OCI-LY7 (cell line): ENCODE results near the gene PIGQ.

Experiments
- CTCF ChIP-seq: fragments of 200-600 bp; sonication (generic); conservative IDR thresholded peaks from 2 replicates; pipeline ENCODE4 v1.5.1; 2014; ENCODE audit warnings: mild to moderate bottlenecking, antibody characterized with exemption, low read length, moderate library complexity, mixed read lengths
- EZH2phosphoT487 ChIP-seq: fragments of 200-600 bp; sonication (generic); IDR thresholded peaks from 2 replicates; pipeline ENCODE4 v1.6.1; 2018; ENCODE audit warnings: low read depth, borderline replicate concordance, mild to moderate bottlenecking, mixed run types, antibody characterized with exemption, low read length, moderate library complexity, mixed read lengths

GRCh38 chr16:556474-557173 lies 13.1 kb upstream of the PIGQ start:
- TF ChIP-seq CTCF (no peak), EZH2phosphoT487 (no peak)
